Lower leg skin (tissue), 4 donors: ENCODE data around the gene ZBED3. TPM values are rescaled to one million over a fixed set of nuclear protein-coding genes. Genes with fewer than 3 reads are reported as not detected.
A peak's percentile ranks its signal among the peaks of the same experiment; 100 is the strongest.

Experiments used
- DNase-seq, 2 donors: peaks; one replicate each; pipeline ENCODE4 v3.0.0-alpha.2; 2019; ENCODE audit warnings: low spot score in 2 of 2
- H3K4me3 ChIP-seq: fragments of 200-600 bp; sonication (generic); 2 replicates; pipeline ENCODE4 v1.5.1; 2017; ENCODE audit warnings: mild to moderate bottlenecking, low read depth; ENCODE audit not compliant: poor library complexity, severe bottlenecking
- POLR2A ChIP-seq, 2 donors: fragments of 450-650 bp; IDR thresholded peaks; one replicate each; pipeline ENCODE4 v1.6.1; 2016 to 2017; ENCODE audit warnings: antibody characterized with exemption in 2 of 2, mild to moderate bottlenecking in 1 of 2, moderate library complexity in 1 of 2
- WGBS, 2 donors: methylation state at CpG; one replicate each; pipeline ENCODE4 v1.1.5; 2018; 5-methylcytosine and 5-hydroxymethylcytosine counted together
- intact Hi-C: fragments of 100-400 bp; cut with DNase I; formaldehyde crosslinking; loops from one replicate; pipeline ENCODE4 v1.15.0; 2023; ENCODE audit warnings: low total_unique reads
- total RNA-seq, 4 donors: library from RNA; depleted of rRNA; stranded (reverse); fragments of >200 nt; gene quantifications; one replicate each; pipeline ENCODE4 v1.1.0, GENCODE V29; 2016
- TF ChIP-seq, protein P1 (sequence below), 3 donors: fragments of 450-650 bp; IDR thresholded peaks; one replicate each; pipeline ENCODE4 v1.5.1; 2016; ENCODE audit warnings: antibody characterized with exemption in 3 of 3, mild to moderate bottlenecking in 3 of 3, moderate library complexity in 2 of 3

Gene ZBED3, protein sequence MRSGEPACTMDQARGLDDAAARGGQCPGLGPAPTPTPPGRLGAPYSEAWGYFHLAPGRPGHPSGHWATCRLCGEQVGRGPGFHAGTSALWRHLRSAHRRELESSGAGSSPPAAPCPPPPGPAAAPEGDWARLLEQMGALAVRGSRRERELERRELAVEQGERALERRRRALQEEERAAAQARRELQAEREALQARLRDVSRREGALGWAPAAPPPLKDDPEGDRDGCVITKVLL
- total RNA-seq, result 1 to 10 TPM; 1.1 to 5.6 (median 3.6) TPM

- WGBS, 2 donors, result 0% methylated on average over 46 to 59 of the region's 63 CpGs
- TF ChIP-seq, protein P1, sequence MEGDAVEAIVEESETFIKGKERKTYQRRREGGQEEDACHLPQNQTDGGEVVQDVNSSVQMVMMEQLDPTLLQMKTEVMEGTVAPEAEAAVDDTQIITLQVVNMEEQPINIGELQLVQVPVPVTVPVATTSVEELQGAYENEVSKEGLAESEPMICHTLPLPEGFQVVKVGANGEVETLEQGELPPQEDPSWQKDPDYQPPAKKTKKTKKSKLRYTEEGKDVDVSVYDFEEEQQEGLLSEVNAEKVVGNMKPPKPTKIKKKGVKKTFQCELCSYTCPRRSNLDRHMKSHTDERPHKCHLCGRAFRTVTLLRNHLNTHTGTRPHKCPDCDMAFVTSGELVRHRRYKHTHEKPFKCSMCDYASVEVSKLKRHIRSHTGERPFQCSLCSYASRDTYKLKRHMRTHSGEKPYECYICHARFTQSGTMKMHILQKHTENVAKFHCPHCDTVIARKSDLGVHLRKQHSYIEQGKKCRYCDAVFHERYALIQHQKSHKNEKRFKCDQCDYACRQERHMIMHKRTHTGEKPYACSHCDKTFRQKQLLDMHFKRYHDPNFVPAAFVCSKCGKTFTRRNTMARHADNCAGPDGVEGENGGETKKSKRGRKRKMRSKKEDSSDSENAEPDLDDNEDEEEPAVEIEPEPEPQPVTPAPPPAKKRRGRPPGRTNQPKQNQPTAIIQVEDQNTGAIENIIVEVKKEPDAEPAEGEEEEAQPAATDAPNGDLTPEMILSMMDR (IDR thresholded peaks at IDR 0.05), result no peak
- peak within 1 kb of the TSS; percentile 62 for H3K4me3 ChIP-seq
- DNase-seq, result peak; percentile 72 to 93
- intact Hi-C loops, result no loop called here
These were observed at the start of gene ZBED3 for GRCh38 chr5:77086689-77087483. Gene ZBED3, minus strand, starts transcription at chr5:77087285. Its CDS starts 9,407 bp downstream, at chr5:77077878.

DNA sequence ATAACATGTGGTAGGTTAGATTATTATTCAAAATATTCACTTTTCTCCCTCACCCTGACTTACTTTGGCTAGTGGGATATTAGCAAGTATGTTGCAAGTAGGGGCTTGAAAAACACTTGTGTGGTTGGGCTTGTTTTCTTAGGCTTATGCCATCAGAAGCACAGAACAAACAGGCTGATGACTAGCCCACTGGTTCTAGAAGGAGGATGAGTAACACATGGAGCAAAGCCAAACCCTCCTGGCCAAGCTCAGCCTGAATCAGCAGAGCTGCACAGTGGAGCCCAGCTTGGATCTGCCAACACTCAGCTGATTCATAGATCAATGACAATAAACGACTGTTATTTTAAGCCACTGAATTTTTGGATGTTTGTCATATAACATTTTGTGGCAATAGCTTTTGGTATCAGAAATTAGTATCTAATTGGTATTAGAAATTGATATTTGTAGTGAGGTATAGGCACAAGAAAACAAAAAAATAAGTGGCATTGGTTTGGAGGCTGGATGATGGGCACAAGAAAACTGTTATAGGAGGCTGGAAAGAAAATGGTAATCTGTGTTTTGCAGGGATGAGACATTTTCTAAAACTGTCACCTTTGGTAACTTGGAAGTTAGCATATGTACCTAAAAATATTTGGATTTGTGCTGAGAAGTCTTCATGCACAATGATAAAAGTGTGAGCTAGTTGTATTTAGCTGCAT is 46.1 kb upstream of the ZBED3 start:
- TF ChIP-seq, protein P1 (IDR thresholded peaks at IDR 0.05), result no peak
- TF ChIP-seq POLR2A (IDR thresholded peaks at IDR 0.05), result no peak
- WGBS, 2 donors, result 9 to 17% methylated on average over 1 of the region's 1 CpG
- no peak overlapping the region for H3K4me3 ChIP-seq
- peak; percentile 89 to 92 for DNase-seq
- intact Hi-C loops, result no loop called here

GRCh38 chr5:77131361-77131760 is 44.3 kb upstream of the ZBED3 start:
- DNase-seq, result no peak
- intact Hi-C loops, result no loop called here
- WGBS, 2 donors, result 85 to 86% methylated on average over 3 of the region's 3 CpGs
- H3K4me3 ChIP-seq, result no peak overlapping the region
- TF ChIP-seq, protein P1 (IDR thresholded peaks at IDR 0.05), result no peak
- TF ChIP-seq POLR2A (IDR thresholded peaks at IDR 0.05), result no peak

DNA sequence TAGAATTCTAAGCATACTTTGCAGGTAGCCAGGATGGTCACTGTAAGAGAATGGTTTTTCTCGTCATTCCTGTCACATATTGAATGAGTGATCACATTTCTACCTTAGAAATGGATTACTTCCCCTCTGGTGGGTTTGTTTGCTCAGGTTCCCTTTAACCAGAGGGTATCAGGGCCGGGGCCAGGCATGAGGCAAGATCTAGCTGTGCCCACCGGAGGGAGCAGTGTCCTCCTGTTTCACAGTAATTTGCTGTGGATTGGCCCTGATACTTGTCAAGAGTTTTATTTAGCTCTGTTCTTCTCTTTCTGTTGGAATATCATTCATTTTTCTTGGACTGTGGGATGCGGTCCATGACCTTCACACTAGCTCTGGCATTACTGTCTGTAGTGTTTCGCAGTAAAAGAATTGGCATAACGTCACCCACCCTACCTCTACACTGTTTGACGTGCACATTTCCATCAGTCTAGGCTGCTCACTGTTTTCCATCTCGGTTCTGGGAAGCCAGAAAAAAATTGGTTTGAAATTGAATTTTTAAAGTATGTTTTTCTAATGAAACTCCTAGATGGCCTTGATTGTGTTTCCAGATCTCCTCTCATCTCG is 42.4 kb upstream of the ZBED3 start:
- no peak overlapping the region for H3K4me3 ChIP-seq
- intact Hi-C loops, result no loop called here
- WGBS, 2 donors, result 80 to 82% methylated on average over 9 of the region's 9 CpGs
- DNase-seq, result no peak
- no peak for TF ChIP-seq POLR2A (IDR thresholded peaks at IDR 0.05)
- TF ChIP-seq, protein P1 (IDR thresholded peaks at IDR 0.05), result no peak

GRCh38 chr5:77128411-77129061 is 41.5 kb upstream of the ZBED3 start:
- TF ChIP-seq, protein P1 (IDR thresholded peaks at IDR 0.05), result no peak
- DNase-seq, result no peak
- intact Hi-C loops, result no loop called here
- WGBS, 2 donors, result 84 to 90% methylated on average over 5 of the region's 5 CpGs
- no peak overlapping the region for H3K4me3 ChIP-seq
